Mammary epithelial cell (primary cell): Measurements from ENCODE around the gene KYNU.

Experiments used
- CTCF ChIP-seq, 2 donors: IDR thresholded peaks in 1 of 2; conservative IDR thresholded peaks in 1 of 2; 2 replicates each; pipeline ENCODE4 v1.5.1; 2011 to 2012; ENCODE audit warnings: inconsistent platforms in 2 of 2, low read length in 2 of 2, mild to moderate bottlenecking in 2 of 2, control low read depth in 1 of 2, low read depth in 1 of 2; ENCODE audit not compliant: insufficient read depth in 1 of 2; ENCODE audit errors: extremely low read depth in 1 of 2
- EZH2 ChIP-seq: IDR thresholded peaks from 2 replicates; pipeline ENCODE4 v1.6.1; 2012; ENCODE audit warnings: low read length, inconsistent platforms, borderline replicate concordance

GRCh38 chr2:142951190-142952007 lies 73.9 kb downstream of the KYNU start:
- TF ChIP-seq CTCF (conservative IDR thresholded peaks at IDR 0.05 in 1 of 2, IDR thresholded peaks at IDR 0.05 in 1 of 2; ENCODE audit: extremely low read depth in 1 of 2, insufficient read depth in 1 of 2, low read depth in 1 of 2, low read length in 2 of 2) = no peak
- no peak for TF ChIP-seq EZH2
